OCI-LY7 (cell line): ENCODE data around the gene CST11. TPM values are rescaled to one million over a fixed set of nuclear protein-coding genes. Genes with fewer than 3 reads are reported as not detected.

Experiments used
- BruUV-seq: library from RNA; stranded (reverse); fragments of 400-500 nt; replicated peaks from 2 replicates; lab custom pipeline; 2021; lab: Mats Ljungman, UMichigan
- CTCF ChIA-PET: fragments of 300-600 bp; sonication (Branson Sonifier 250); formaldehyde crosslinking; loops from one replicate; lab custom pipeline; 2022; ENCODE audit warnings: antibody characterized with exemption; ENCODE audit not compliant: unreplicated experiment; lab: Charles Lee
- POLR2A ChIA-PET: fragments of 300-600 bp; sonication (Branson Sonifier 250); formaldehyde crosslinking; loops from one replicate; lab custom pipeline; 2022; ENCODE audit warnings: antibody characterized with exemption; lab: Charles Lee
- DNase-seq: peaks from one replicate; pipeline ENCODE4 v3.0.0-alpha.2; 2015; ENCODE audit warnings: low spot score
- H2AFZ ChIP-seq: fragments of 200-600 bp; sonication (generic), shearing (Covaris generic); 2 replicates; pipeline ENCODE4 v1.6.1; 2014; ENCODE audit warnings: mild to moderate bottlenecking, antibody characterized with exemption, low read length, moderate library complexity
- H3K27ac ChIP-seq: fragments of 200-600 bp; sonication (generic); 2 replicates; pipeline ENCODE4 v1.5.1; 2014; ENCODE audit warnings: mixed run types, low read depth, mild to moderate bottlenecking, moderate library complexity, low read length, inconsistent platforms; ENCODE audit not compliant: poor library complexity, severe bottlenecking
- H3K36me3 ChIP-seq: fragments of 200-600 bp; sonication (generic); 2 replicates; pipeline ENCODE4 v1.6.1; 2014; ENCODE audit warnings: mild to moderate bottlenecking, antibody characterized with exemption, low read length, moderate library complexity, mixed read lengths; ENCODE audit not compliant: insufficient read depth
- H3K4me1 ChIP-seq: fragments of 200-600 bp; sonication (generic); 2 replicates; pipeline ENCODE4 v1.5.1; 2014; ENCODE audit warnings: mild to moderate bottlenecking, low read length; ENCODE audit not compliant: insufficient read depth, poor library complexity, severe bottlenecking
- H3K4me2 ChIP-seq: fragments of 200-600 bp; sonication (generic); 2 replicates; pipeline ENCODE4 v1.6.1; 2014; ENCODE audit warnings: mild to moderate bottlenecking, low read length
- H3K4me3 ChIP-seq: fragments of 200-600 bp; sonication (generic); 2 replicates; pipeline ENCODE4 v1.5.1; 2014; ENCODE audit warnings: mild to moderate bottlenecking, low read depth, low read length; ENCODE audit not compliant: poor library complexity, severe bottlenecking
- H3K79me2 ChIP-seq: fragments of 200-600 bp; sonication (generic); 2 replicates; pipeline ENCODE4 v1.6.1; 2016; ENCODE audit warnings: low read depth, mild to moderate bottlenecking, low read length, moderate library complexity, mixed read lengths; ENCODE audit not compliant: insufficient read depth
- H3K9me2 ChIP-seq: fragments of 200-600 bp; sonication (generic); 2 replicates; pipeline ENCODE4 v1.6.1; 2016; ENCODE audit warnings: mild to moderate bottlenecking, low read length, mixed read lengths; ENCODE audit not compliant: insufficient read depth
- H3K9me3 ChIP-seq: fragments of 200-600 bp; sonication (generic); 2 replicates; pipeline ENCODE4 v1.6.1; 2014; ENCODE audit warnings: mild to moderate bottlenecking, mixed run types, low read length, mixed read lengths
- H4K20me1 ChIP-seq: fragments of 200-600 bp; sonication (generic); 2 replicates; pipeline ENCODE4 v1.6.1; 2014; ENCODE audit warnings: mild to moderate bottlenecking, antibody characterized with exemption, low read length, moderate library complexity, mixed read lengths; ENCODE audit not compliant: insufficient read depth
- EZH2phosphoT487 ChIP-seq: fragments of 200-600 bp; sonication (generic); IDR thresholded peaks from 2 replicates; pipeline ENCODE4 v1.6.1; 2018; ENCODE audit warnings: low read depth, borderline replicate concordance, mild to moderate bottlenecking, mixed run types, antibody characterized with exemption, low read length, moderate library complexity, mixed read lengths
- intact Hi-C: fragments of 100-400 bp; cut with micrococcal nuclease; formaldehyde crosslinking; loops from one replicate; pipeline ENCODE4 v1.10.0; 2022; ENCODE audit not compliant: unreplicated experiment
- total RNA-seq, 2 experiments: library from RNA; depleted of rRNA in 1 of 2; stranded (reverse); fragments of >200 nt in 1 of 2; shearing (Covaris generic) in 1 of 2; gene quantifications; 2 replicates each; pipeline ENCODE4 v1.2.3, GENCODE V29; 2014 to 2022
- TF ChIP-seq, protein P1 (sequence below): fragments of 200-600 bp; sonication (generic); conservative IDR thresholded peaks from 2 replicates; pipeline ENCODE4 v1.5.1; 2014; ENCODE audit warnings: mild to moderate bottlenecking, antibody characterized with exemption, low read length, moderate library complexity, mixed read lengths

CST11 gene
- total RNA-seq, 2 experiments from 2014 or later: not detected

DNA sequence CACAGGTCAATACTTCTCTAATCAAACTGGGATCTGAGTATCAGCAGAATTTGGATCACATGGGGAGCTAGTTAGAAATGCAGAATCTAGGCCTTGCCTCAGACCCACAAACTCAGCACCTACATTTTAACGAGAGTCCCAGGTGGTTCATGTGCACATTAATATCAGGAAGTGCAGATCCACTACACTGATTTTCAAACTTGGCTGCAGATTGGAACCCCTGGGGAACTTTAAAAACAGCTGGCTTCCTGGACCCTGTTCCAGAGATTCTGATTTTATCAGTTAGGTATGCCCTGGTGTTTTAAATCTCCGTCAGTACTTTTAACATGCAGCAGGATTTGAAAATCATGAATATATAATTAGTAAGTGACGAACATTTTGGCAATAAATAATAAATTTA, 36.3 kb upstream of the CST11 start:
- Histone ChIP-seq H4K20me1 (no peaks in the 10 kb centered on the region), H3K36me3 (no peaks in the 10 kb centered on the region), H3K9me2 (no peaks in the 10 kb centered on the region), H3K4me3 (no peak overlapping the region), H2AFZ (no peak overlapping the region), H3K27ac (no peak overlapping the region), H3K79me2 (no peaks in the 10 kb centered on the region), H3K9me3 (no peaks in the 10 kb centered on the region), H3K4me1 (no peaks in the 10 kb centered on the region), H3K4me2 (no peak overlapping the region)
- intact Hi-C loops: no loop called here
- ChIA-PET CTCF (no interaction called here), POLR2A (no interaction called here)
- TF ChIP-seq, protein P1, sequence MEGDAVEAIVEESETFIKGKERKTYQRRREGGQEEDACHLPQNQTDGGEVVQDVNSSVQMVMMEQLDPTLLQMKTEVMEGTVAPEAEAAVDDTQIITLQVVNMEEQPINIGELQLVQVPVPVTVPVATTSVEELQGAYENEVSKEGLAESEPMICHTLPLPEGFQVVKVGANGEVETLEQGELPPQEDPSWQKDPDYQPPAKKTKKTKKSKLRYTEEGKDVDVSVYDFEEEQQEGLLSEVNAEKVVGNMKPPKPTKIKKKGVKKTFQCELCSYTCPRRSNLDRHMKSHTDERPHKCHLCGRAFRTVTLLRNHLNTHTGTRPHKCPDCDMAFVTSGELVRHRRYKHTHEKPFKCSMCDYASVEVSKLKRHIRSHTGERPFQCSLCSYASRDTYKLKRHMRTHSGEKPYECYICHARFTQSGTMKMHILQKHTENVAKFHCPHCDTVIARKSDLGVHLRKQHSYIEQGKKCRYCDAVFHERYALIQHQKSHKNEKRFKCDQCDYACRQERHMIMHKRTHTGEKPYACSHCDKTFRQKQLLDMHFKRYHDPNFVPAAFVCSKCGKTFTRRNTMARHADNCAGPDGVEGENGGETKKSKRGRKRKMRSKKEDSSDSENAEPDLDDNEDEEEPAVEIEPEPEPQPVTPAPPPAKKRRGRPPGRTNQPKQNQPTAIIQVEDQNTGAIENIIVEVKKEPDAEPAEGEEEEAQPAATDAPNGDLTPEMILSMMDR: no peak
- TF ChIP-seq EZH2phosphoT487: no peak
- BruUV-seq: no TSS peak
- DNase-seq: no peak

DNA sequence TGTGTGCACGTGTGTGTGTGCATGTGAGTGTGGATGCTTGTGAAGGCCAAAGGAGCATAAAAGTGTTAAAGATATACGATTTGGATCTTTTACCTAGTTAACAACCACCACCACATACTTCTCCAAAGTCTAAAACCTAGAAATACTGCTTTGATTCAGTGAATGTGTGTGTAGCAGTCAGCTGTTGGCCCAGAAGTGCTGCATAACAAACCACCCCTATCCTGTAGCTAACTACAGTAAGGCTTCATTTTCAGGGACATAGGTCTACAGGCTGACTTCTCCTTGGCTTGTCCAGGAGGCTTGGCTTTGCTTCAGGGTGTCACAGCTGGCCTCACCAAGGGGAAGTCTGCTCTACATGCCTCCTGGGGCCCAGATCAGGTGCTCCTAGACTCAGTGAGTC, 35.8 kb upstream of the CST11 start:
- Histone ChIP-seq H3K4me3 (no peak overlapping the region), H4K20me1 (no peaks in the 10 kb centered on the region), H3K9me3 (no peaks in the 10 kb centered on the region), H3K36me3 (no peaks in the 10 kb centered on the region), H3K27ac (no peak overlapping the region), H3K9me2 (no peaks in the 10 kb centered on the region), H3K79me2 (no peaks in the 10 kb centered on the region), H3K4me1 (no peaks in the 10 kb centered on the region), H3K4me2 (no peak overlapping the region), H2AFZ (no peak overlapping the region)
- ChIA-PET POLR2A (no interaction called here), CTCF (no interaction called here)
- DNase-seq: no peak
- intact Hi-C loops: no loop called here
- no TSS peak for BruUV-seq
- no peak for TF ChIP-seq EZH2phosphoT487
- TF ChIP-seq, protein P1: no peak

DNA sequence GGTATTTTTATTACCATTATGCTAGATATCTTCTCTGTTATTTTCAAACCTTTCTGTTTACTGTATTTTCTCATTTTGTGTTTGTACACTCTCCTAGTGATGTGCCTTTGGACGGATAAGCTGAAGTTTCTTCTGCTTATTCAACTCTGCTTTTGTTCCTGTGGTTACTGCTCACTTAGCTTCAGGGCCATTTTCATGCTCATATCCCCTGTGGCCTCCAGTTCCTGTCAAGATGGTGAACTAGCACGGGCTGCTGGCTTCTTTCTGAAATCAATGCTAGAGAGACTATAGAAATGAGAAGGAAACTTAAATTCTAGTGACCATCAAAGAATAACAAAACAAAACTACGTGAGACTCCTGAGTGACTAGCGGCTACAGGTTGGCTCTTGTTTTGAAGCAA, 31.4 kb upstream of the CST11 start:
- no peak for DNase-seq
- TF ChIP-seq, protein P1: no peak
- no peak for TF ChIP-seq EZH2phosphoT487
- intact Hi-C loops: no loop called here
- ChIA-PET POLR2A (no interaction called here), CTCF (no interaction called here)
- Histone ChIP-seq H3K4me2 (no peak overlapping the region), H3K36me3 (no peaks in the 10 kb centered on the region), H3K4me1 (no peaks in the 10 kb centered on the region), H2AFZ (no peak overlapping the region), H4K20me1 (no peaks in the 10 kb centered on the region), H3K79me2 (no peaks in the 10 kb centered on the region), H3K4me3 (no peak overlapping the region), H3K9me3 (no peaks in the 10 kb centered on the region), H3K27ac (no peak overlapping the region), H3K9me2 (no peaks in the 10 kb centered on the region)
- BruUV-seq: no TSS peak
